ENCODE data around the gene TENT4A.

DNA sequence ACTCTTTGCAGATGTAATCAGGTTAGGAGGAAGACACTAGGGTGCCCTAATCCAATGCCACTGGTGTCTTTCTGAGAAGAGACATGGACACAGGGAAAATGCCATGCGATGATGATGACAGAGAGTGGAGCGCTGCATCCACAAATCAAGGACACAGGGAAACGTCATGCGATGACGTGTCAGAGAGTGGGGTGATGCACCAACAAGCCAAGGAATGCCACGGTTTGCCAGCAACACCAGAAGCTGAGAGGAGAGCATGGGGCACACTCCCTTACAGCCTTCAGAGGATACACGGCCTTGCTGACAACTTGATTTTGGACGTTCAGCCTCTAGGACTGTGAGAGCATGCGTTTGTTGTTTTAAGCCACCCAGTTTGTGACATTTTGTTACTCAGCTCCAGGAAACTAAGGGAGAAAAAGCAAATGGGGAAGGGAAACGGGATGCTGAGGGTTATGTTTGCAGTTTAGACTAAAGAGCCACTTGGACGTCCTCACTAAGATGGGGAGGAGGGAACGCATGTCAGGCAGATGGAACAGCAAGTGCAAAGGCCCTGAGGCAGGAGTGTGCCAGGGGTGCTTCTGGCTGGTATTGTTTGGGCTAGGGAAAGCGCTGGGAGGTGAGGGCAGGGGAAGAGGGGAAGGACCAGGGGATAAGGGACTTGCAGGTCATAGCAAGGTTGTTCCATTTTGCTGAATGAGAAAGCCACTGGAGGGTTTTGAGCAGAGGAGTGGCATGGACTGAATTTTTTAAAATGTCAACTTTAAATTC lies 2.5 kb upstream of the TENT4A start:
- no peak for TF ChIP-seq POLR2A (IDR thresholded peaks at IDR 0.05; ENCODE audit: low read depth, low read length)
- TF ChIP-seq RAD21 (IDR thresholded peaks at IDR 0.05; ENCODE audit: low read length): no peak
- TF ChIP-seq, protein P1, sequence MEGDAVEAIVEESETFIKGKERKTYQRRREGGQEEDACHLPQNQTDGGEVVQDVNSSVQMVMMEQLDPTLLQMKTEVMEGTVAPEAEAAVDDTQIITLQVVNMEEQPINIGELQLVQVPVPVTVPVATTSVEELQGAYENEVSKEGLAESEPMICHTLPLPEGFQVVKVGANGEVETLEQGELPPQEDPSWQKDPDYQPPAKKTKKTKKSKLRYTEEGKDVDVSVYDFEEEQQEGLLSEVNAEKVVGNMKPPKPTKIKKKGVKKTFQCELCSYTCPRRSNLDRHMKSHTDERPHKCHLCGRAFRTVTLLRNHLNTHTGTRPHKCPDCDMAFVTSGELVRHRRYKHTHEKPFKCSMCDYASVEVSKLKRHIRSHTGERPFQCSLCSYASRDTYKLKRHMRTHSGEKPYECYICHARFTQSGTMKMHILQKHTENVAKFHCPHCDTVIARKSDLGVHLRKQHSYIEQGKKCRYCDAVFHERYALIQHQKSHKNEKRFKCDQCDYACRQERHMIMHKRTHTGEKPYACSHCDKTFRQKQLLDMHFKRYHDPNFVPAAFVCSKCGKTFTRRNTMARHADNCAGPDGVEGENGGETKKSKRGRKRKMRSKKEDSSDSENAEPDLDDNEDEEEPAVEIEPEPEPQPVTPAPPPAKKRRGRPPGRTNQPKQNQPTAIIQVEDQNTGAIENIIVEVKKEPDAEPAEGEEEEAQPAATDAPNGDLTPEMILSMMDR (conservative IDR thresholded peaks at IDR 0.05; ENCODE audit: low read depth, low read length): no peak
- TF ChIP-seq SMC3 (IDR thresholded peaks at IDR 0.05; ENCODE audit: low read depth, low read length): no peak
- no peak for TF ChIP-seq BHLHE40 (IDR thresholded peaks at IDR 0.05; ENCODE audit: low read depth, low read length)
- TF ChIP-seq CHD1 (IDR thresholded peaks at IDR 0.05; ENCODE audit: low read depth, low read length): no peak
- TF ChIP-seq RCOR1 (IDR thresholded peaks at IDR 0.05; ENCODE audit: insufficient replicate concordance, low read length): no peak
- TF ChIP-seq RFX5 (IDR thresholded peaks at IDR 0.05; ENCODE audit: low read depth, low read length): no peak
- no peak for TF ChIP-seq MAFK (IDR thresholded peaks at IDR 0.05; ENCODE audit: low read depth, low read length)
- no peak for TF ChIP-seq NFE2L2 (IDR thresholded peaks at IDR 0.05; ENCODE audit: low read depth, low read length)
- TF ChIP-seq MXI1 (IDR thresholded peaks at IDR 0.05; ENCODE audit: borderline replicate concordance, low read depth, low read length): no peak
